Activated naive CD8-positive, alpha-beta T cell treated with anti-CD3 and anti-CD28 coated beads, Interleukin-2, amount 10 ng/mL, durations not matched to agents 7 days and 5 days (primary cell): ENCODE measurements around the gene NIPAL3. TPM values are rescaled to one million over a fixed set of nuclear protein-coding genes. Genes with fewer than 3 reads are reported as not detected.

ENCODE experiments used
- ATAC-seq: fragments of 150-1000 bp; cut with Tn5 transposase; one replicate; pipeline ENCODE4 v1.10.0; 2021; ENCODE audit warnings: low read depth, moderate library complexity
- POLR2A ChIA-PET: fragments of 350-600 bp; sonication (Branson Sonifier 250); formaldehyde crosslinking; loops from one replicate; lab custom pipeline; 2021; ENCODE audit warnings: antibody characterized with exemption; lab: Charles Lee
- DNase-seq: peaks from one replicate; pipeline ENCODE4 v3.0.0; 2021
- H3K27ac Mint-ChIP-seq: one replicate; pipeline ENCODE4 v1.8.0; 2022; ENCODE audit warnings: mild to moderate bottlenecking, mixed read lengths
- H3K27me3 Mint-ChIP-seq: one replicate; pipeline ENCODE4 v1.8.0; 2022; ENCODE audit warnings: mild to moderate bottlenecking, moderate library complexity, mixed read lengths
- H3K36me3 Mint-ChIP-seq: one replicate; pipeline ENCODE4 v1.8.0; 2021; ENCODE audit warnings: mild to moderate bottlenecking, mixed read lengths
- H3K4me1 Mint-ChIP-seq: one replicate; pipeline ENCODE4 v1.8.0; 2021; ENCODE audit warnings: mixed read lengths
- H3K4me3 Mint-ChIP-seq: one replicate; pipeline ENCODE4 v1.8.0; 2022; ENCODE audit warnings: mild to moderate bottlenecking, moderate library complexity, mixed read lengths
- H3K9me3 Mint-ChIP-seq: one replicate; pipeline ENCODE4 v1.8.0; 2021; ENCODE audit warnings: mixed read lengths
- total RNA-seq, 2 experiments: library from RNA; stranded (reverse); gene quantifications; one replicate each; pipeline ENCODE4 v1.2.3, GENCODE V29; 2021

Gene NIPAL3
- total RNA-seq, 2 experiments from 2014 or later: 54.1 to 55.1 TPM

DNA sequence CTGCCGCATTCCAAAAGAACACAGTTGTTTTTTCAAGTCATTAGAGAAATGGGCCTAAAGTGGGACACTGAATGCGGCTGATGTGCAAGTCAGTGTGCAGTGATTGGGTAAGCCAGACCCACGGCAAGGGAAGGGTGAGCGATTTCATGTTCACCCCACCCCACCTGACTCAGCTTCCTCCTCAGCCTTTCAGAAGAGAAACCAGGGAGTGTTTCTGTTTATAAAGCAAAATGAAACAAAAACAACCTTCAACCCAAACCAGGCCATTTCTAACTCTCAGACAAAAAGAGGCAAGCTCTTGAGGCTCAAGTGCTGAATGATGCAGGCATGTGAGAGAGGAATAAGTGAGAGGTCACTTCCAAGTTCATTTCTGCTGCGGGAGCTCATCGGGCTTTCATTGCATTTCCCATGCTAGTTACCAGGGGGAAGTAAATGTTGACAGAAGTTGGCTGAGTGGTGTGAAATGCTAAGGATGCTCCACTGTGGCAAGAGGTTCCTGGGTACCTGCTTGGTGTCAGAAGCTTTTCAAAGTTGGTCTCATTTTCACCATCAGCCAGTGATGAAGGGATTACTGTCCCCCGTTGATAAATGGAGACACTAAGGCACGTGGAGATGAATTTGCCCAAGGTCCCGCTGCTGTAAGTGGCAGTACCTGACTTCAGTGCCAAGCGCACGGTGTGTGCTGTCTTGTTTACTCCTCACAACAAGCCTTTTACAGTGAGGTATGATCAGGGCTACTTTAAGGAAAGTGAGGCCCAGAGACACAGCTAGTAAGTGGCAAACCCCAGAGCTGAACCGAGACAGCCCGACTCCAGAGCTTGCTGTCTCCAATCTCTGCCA lies 31.1 kb upstream of the NIPAL3 start:
- Mint-ChIP-seq H3K4me1 (peaks cover 19% of the 10 kb centered on the region), H3K9me3 (no peaks in the 10 kb centered on the region), H3K4me3 (peak overlapping the region; percentile 19), H3K27me3 (no peaks in the 10 kb centered on the region), H3K36me3 (peaks cover 10% of the 10 kb centered on the region), H3K27ac (no peak overlapping the region)
- no peak for DNase-seq
- ATAC-seq: peak; percentile 64
- POLR2A ChIA-PET: no interaction called here

GRCh38 chr1:24385160-24385940 lies 30.3 kb upstream of the NIPAL3 start:
- H3K27me3 Mint-ChIP-seq: no peaks in the 10 kb centered on the region
- POLR2A ChIA-PET: no interaction called here
- ATAC-seq: peak; percentile 65
- peaks cover 19% of the 10 kb centered on the region for H3K4me1 Mint-ChIP-seq
- no peak for DNase-seq
- no peaks in the 10 kb centered on the region for H3K9me3 Mint-ChIP-seq
- H3K36me3 Mint-ChIP-seq: peaks cover 14% of the 10 kb centered on the region
- no peak overlapping the region for H3K4me3 Mint-ChIP-seq
- H3K27ac Mint-ChIP-seq: peak overlapping the region; percentile 49

DNA sequence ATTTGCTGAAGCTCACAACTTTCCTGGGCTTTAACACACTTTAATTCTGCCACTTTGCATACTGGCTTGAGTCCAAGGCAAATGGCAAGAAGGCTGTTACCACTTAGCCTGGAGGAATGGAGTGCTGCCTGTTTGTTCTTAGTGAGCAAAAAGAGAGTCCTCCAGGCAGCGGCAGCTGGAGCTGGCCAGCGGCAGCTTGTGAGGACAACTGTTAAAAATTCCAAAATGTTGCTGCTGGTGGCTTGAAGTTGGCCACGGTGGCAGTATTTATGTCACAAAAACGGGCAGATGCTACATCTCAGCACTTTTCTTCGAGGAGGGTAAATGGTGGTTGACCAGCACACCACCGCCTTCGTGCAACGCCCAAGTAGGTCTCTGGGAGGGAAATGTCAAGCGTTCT lies 29.4 kb upstream of the NIPAL3 start:
- Mint-ChIP-seq H3K27ac (no peak overlapping the region), H3K4me1 (peaks cover 21% of the 10 kb centered on the region), H3K27me3 (no peaks in the 10 kb centered on the region), H3K4me3 (no peak overlapping the region), H3K9me3 (no peaks in the 10 kb centered on the region), H3K36me3 (peaks cover 15% of the 10 kb centered on the region)
- no peak for DNase-seq
- no peak for ATAC-seq
- POLR2A ChIA-PET: no interaction called here

DNA sequence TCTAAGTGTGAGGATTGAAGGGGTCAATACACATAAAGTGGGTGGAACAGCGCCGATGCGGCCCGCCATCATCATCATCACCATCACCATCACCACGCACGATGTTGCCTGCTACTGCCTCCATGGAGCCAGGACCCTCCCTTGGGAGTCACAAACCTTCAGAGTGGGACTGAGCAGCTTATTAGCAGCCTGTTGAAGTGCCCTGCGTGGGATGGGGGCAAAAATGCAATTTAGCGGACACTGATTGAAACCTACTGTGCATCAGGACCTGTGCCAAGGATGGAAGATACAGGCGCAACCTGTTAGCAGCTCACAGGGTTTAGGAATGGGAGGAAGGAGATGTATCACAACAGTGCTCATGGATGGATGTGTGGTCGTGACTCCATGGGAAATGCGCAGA lies 28.7 kb upstream of the NIPAL3 start:
- no peaks in the 10 kb centered on the region for H3K9me3 Mint-ChIP-seq
- H3K4me3 Mint-ChIP-seq: no peak overlapping the region
- POLR2A ChIA-PET: no interaction called here
- no peak overlapping the region for H3K27ac Mint-ChIP-seq
- H3K4me1 Mint-ChIP-seq: peaks cover 28% of the 10 kb centered on the region
- ATAC-seq (no peak), DNase-seq (no peak)
- peaks cover 17% of the 10 kb centered on the region for H3K36me3 Mint-ChIP-seq
- no peaks in the 10 kb centered on the region for H3K27me3 Mint-ChIP-seq

DNA sequence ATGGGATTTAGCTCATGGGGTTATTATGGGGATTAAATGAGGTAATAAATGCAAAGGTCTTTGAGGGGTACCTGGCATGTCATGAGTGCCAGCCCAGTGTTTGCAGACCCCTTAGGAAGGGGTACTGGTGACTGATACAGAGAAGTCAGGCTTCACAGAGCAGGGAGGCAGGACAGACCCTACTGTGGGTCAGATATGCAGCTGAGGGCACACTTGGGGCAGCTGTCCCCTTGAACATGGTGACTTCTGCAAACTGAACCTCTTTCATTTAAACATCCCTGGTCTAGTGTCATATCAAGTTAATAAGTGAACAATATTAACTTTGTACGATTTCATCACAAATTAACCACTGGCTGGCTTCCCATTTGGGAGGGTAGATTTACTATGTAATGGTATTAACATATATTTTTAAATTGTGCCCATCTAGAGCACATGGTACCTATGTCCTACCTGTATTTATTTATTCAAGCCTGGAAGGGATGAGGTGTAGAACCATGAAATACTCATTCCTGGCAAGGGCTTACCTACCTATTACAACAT lies 27.9 kb upstream of the NIPAL3 start:
- no peaks in the 10 kb centered on the region for H3K9me3 Mint-ChIP-seq
- POLR2A ChIA-PET: no interaction called here
- no peak overlapping the region for H3K4me3 Mint-ChIP-seq
- H3K4me1 Mint-ChIP-seq: peaks cover 35% of the 10 kb centered on the region
- H3K27ac Mint-ChIP-seq: no peak overlapping the region
- DNase-seq (no peak), ATAC-seq (no peak)
- no peaks in the 10 kb centered on the region for H3K27me3 Mint-ChIP-seq
- peaks cover 17% of the 10 kb centered on the region for H3K36me3 Mint-ChIP-seq

DNA sequence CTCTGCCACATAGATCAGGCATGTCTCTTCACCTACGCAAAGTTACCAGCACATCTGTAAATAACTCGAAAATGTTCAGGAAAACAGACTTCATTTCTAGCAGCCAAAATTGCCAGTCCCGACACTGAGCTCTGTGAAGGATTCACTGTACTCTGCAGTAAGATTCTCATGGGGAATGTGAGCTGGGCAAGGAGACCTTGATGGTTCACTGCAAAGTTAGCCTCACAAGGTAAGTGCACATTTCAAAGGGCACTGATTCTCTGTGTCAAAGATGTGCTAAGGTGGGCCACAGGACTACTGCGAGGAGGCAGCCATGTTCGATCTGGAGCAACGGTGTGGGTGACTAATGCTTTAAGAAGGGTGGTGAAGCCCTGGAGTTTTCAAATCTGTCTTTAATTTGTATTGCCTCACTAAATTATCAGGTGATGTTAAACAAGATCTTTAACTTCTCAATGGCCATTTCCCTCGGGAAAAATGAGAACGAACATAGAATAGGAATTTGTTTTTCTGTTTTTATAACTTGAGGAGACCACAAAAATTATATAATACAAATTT lies 27.2 kb upstream of the NIPAL3 start:
- H3K27ac Mint-ChIP-seq: no peak overlapping the region
- H3K4me1 Mint-ChIP-seq: peaks cover 39% of the 10 kb centered on the region
- H3K36me3 Mint-ChIP-seq: peaks cover 17% of the 10 kb centered on the region
- POLR2A ChIA-PET: no interaction called here
- no peak overlapping the region for H3K4me3 Mint-ChIP-seq
- no peaks in the 10 kb centered on the region for H3K9me3 Mint-ChIP-seq
- no peak for ATAC-seq
- no peaks in the 10 kb centered on the region for H3K27me3 Mint-ChIP-seq
- no peak for DNase-seq

DNA sequence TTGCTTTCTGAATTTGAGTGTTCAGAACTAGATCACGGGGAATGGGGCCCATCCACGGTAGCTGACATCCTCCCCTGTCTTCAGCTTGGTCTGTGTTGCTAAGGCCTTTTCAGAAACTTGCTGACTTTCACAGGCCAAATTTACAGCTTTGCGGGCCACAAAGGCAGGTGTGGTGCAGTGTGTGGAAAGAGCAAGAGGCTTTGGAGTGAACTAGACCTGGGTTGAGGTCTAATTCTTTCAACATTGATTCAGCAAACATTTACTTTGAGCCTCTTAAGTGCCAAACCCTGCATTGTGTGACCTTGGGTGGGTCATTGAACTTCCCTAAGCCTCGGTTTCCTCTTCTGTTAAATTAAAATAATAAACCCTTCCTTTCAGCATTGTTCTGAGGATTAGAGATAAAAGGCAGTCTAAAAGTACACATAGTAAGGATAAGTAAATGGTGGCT lies 26.3 kb upstream of the NIPAL3 start:
- DNase-seq (no peak), ATAC-seq (no peak)
- Mint-ChIP-seq H3K9me3 (no peaks in the 10 kb centered on the region), H3K4me1 (peaks cover 38% of the 10 kb centered on the region), H3K4me3 (no peak overlapping the region), H3K27me3 (no peaks in the 10 kb centered on the region), H3K27ac (no peak overlapping the region), H3K36me3 (peaks cover 15% of the 10 kb centered on the region)
- POLR2A ChIA-PET: no interaction called here

- peak; percentile 72 for DNase-seq
- Mint-ChIP-seq H3K4me1 (peaks cover 24% of the 10 kb centered on the region), H3K27me3 (no peaks in the 10 kb centered on the region), H3K36me3 (peaks cover 12% of the 10 kb centered on the region), H3K4me3 (peak overlapping the region; percentile 79), H3K27ac (peak overlapping the region; percentile 85), H3K9me3 (no peaks in the 10 kb centered on the region)
- POLR2A ChIA-PET: interaction anchor here (1.2 to 1.3 kb wide), 2 partner anchors 189 to 192 kb away, joined by 4 to 6 read pairs; no protein-coding TSS in a partner anchor
- peak; percentile 73 for ATAC-seq
These were observed 24.4 kb upstream of the NIPAL3 start for GRCh38 chr1:24390924-24391782.

- POLR2A ChIA-PET: interaction anchor here (0.8 to 1.2 kb wide), 2 partner anchors 193 to 242 kb away, joined by 3 to 6 read pairs; no protein-coding TSS in a partner anchor
- H3K4me3 Mint-ChIP-seq: peak overlapping the region; percentile 79
- ATAC-seq (peak; percentile 70), DNase-seq (peak; percentile 60)
- H3K27ac Mint-ChIP-seq: peak overlapping the region; percentile 85
- H3K36me3 Mint-ChIP-seq: peaks cover 9% of the 10 kb centered on the region
- H3K27me3 Mint-ChIP-seq: no peaks in the 10 kb centered on the region
- no peaks in the 10 kb centered on the region for H3K9me3 Mint-ChIP-seq
- H3K4me1 Mint-ChIP-seq: peaks cover 22% of the 10 kb centered on the region
These were observed 23.6 kb upstream of the NIPAL3 start for GRCh38 chr1:24391882-24392603.

GRCh38 chr1:24392604-24392946 lies 23.0 kb upstream of the NIPAL3 start:
- peaks cover 9% of the 10 kb centered on the region for H3K36me3 Mint-ChIP-seq
- H3K4me1 Mint-ChIP-seq: peaks cover 22% of the 10 kb centered on the region
- H3K4me3 Mint-ChIP-seq: peak overlapping the region; percentile 79
- peak overlapping the region; percentile 85 for H3K27ac Mint-ChIP-seq
- DNase-seq (no peak), ATAC-seq (peak; percentile 6)
- no peaks in the 10 kb centered on the region for H3K9me3 Mint-ChIP-seq
- no peaks in the 10 kb centered on the region for H3K27me3 Mint-ChIP-seq
- POLR2A ChIA-PET: interaction anchor here (0.8 to 1.1 kb wide), 2 partner anchors 23 to 242 kb away, joined by 3 read pairs; partner anchors contain the start of gene NIPAL3

- Mint-ChIP-seq H3K36me3 (peaks cover 9% of the 10 kb centered on the region), H3K27me3 (no peaks in the 10 kb centered on the region), H3K4me1 (peaks cover 22% of the 10 kb centered on the region), H3K9me3 (no peaks in the 10 kb centered on the region), H3K4me3 (no peak overlapping the region), H3K27ac (peak overlapping the region; percentile 8)
- ATAC-seq (no peak), DNase-seq (no peak)
- POLR2A ChIA-PET: interaction anchor here (0.8 to 1.3 kb wide), 4 partner anchors 22 to 243 kb away, joined by 3 read pairs; partner anchors contain the start of genes NIPAL3 and RCAN3
These were observed 22.5 kb upstream of the NIPAL3 start for GRCh38 chr1:24392982-24393650.
